Glomerular visceral epithelial cell (primary cell): ENCODE data around the gene LAMA2.
"Not testable (repeated sequence)": the region's sequence is repeated elsewhere in the genome, so short reads cannot be mapped to it uniquely, and the experiment has no call there.

ENCODE experiments used
- DNase-seq: peaks from one replicate; pipeline ENCODE4 v3.0.0-alpha.2; 2016; ENCODE audit errors: extremely low spot score

The LAMA2 gene

GRCh38 chr6:129073051-129073450, 190.1 kb downstream of the LAMA2 start:
- no peak for DNase-seq

DNA sequence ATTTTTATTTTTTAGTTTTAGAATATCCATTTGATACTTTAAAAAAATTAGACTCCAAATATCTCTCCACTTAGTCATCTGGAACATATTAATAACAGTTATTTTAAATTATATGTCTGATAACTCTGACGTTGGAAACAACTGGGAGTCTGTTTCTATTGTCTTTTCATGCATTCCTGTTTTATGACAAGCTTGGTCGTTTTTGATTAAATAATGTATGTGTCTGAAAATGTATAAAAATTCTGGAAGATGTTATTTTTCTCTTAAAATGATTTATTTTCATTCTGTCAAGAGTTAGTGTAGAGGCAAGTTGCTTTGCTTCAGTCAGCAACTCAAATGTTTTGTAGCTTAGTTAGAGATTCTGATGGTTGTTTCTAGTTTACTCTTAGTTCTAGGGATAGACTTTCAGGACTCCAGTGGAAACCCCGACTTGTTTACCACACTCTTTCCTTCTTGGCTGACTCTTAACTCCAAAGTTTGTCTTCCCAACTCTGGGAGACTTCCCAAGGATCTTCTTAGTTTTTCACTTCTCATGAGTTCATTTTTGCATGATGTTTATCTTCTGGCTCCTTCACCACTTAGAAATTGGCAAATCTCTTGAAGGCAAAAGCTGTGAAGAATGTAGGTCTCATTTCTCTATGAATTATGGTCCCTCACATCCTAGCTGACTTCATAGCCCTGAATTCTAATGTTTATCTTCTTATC, 190.9 kb downstream of the LAMA2 start:
- DNase-seq, result no peak

- DNase-seq, result no peak
These were observed 201.5 kb downstream of the LAMA2 start for GRCh38 chr6:129084406-129084805.

DNA sequence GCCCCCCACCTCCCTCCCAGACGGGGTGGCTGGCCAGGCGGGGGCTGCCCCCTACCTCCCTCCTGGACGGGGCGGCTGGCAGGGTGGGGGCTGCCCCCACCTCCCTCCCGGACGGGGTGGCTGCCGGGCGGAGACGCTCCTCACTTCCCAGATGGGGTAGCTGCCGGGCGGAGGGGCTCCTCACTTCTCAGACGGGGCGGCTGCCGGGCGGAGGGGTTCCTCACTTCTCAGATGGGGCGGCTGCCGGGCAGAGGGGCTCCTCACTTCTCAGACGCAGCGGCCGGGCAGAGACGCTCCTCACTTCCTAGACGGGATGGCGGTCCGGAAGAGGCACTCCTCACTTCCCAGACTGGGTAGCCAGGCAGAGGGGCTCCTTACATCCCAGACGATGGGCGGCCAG, 205.5 kb downstream of the LAMA2 start:
- not testable (repeated sequence) for DNase-seq

DNA sequence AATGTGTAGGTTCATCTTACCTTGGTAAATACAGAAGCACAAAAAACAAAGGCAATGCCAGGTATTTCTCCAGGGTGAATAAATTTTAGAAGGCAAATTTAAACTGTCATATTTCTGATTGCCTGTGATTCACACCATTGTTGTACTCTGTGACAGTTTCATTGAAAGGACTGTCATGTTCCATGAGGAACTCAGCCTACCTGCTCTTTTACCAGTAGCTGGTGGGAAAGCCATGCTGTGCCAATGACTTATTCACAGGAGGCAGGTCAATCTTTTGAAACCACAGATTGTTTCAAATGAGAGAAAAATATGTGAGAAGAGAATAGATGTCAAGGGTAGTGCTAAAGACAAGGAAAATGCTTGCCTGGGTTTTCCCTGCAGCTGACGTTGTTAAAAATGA, 206.4 kb downstream of the LAMA2 start:
- DNase-seq, result no peak

- no peak for DNase-seq
These were observed 211.2 kb downstream of the LAMA2 start for GRCh38 chr6:129094147-129094546.

DNA sequence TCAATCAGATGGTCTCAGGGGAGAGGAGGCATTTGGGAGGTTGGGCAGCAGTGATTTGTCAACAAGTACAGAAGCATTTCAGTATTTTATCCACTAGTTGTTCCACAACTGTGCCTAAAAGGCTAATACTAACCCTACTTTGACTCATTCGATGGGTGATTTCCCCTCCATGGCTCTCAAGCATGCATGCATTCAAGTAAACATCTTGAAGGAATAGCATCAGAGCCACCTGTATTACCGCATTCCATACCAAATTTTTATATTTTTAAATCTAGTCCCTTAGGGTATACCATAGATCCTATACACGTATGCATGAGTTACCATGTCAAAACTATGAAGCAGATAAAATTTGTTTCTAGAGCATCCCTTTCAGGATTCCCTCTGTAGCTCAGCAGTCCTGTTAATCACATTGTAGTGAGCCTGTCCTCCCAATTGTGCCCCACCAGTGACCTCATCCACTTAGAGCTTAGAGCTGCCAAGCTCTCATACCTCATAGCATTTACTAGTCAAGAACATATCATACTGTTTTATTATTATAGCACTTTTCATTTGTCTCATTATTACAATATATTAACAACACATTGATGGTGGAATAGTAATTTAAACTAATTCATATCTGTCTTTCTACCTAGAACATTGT, 213.8 kb downstream of the LAMA2 start:
- DNase-seq, result no peak

GRCh38 chr6:129098061-129098553, 215.2 kb downstream of the LAMA2 start:
- DNase-seq, result no peak

DNA sequence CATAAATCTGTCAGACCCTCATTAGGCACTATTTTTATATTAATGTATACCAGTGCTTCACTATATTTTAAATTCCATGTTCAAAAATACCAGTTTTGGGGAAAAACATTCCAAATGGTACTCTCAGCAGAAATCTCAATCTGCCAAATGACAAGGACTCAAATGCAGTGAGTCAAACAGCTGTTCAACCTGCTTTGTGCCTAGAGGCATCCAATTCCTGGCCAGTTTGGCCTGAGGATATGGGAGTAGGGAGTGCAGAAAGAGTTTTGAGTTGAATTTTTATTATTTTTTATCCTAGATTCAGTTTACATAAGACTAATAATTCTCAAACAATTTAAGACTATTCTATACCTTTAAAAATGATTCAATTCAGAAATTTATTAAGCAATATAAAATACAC, 216.8 kb downstream of the LAMA2 start:
- DNase-seq, result no peak

- no peak for DNase-seq
These were observed 217.2 kb downstream of the LAMA2 start for GRCh38 chr6:129100164-129100563.

DNA sequence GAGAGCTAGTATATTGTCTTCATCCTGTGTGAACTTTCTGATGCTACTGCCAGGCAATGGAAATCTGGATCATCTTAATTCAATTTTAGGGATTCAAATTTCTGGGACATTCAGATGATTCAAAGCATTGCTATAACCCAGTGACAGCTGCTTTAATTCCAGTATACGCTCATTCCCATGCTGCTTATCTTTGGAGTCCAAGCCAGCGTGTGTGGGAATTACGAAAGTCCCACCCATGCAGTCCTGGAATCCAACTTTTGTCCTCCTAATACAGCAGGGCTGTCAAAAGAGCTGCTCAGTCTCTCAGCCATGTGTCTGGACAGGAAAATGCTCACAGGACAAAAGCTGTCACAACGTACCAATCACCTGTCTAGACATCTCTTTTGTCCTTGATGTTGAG, 219.8 kb downstream of the LAMA2 start:
- DNase-seq, result no peak

GRCh38 chr6:129104131-129104530, 221.2 kb downstream of the LAMA2 start:
- no peak for DNase-seq

- DNase-seq, result no peak
These were observed 221.6 kb downstream of the LAMA2 start for GRCh38 chr6:129104560-129104959.

- no peak for DNase-seq
These were observed 222.1 kb downstream of the LAMA2 start for GRCh38 chr6:129105035-129105434.

GRCh38 chr6:129105793-129106192, 222.9 kb downstream of the LAMA2 start:
- DNase-seq, result no peak

- no peak for DNase-seq
These were observed 225.4 kb downstream of the LAMA2 start for GRCh38 chr6:129108337-129108736.

GRCh38 chr6:129110690-129111343, 227.9 kb downstream of the LAMA2 start:
- no peak for DNase-seq

- no peak for DNase-seq
These were observed 228.4 kb downstream of the LAMA2 start for GRCh38 chr6:129111346-129111745.

- no peak for DNase-seq
These were observed 228.9 kb downstream of the LAMA2 start for GRCh38 chr6:129111853-129112252.

DNA sequence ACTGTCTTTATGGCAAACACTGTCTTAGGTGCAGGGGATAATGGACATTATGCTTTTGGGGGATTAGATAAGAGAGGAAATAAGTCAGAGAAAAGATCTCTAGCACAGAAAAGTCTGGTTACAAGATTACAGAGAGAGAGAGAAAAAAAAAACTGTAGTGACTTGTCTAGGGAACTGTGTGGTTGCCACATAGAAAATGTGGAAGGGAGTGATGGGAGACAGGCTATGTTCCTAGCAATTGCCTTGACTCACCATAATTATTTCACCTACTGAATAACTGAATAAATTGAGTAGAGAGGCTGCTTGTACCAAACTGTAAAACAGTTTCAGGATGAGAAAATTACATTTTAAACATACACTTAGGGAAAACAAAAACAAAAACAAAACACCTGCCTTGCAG, 229.7 kb downstream of the LAMA2 start:
- DNase-seq, result no peak

GRCh38 chr6:129113637-129114036, 230.7 kb downstream of the LAMA2 start:
- no peak for DNase-seq

DNA sequence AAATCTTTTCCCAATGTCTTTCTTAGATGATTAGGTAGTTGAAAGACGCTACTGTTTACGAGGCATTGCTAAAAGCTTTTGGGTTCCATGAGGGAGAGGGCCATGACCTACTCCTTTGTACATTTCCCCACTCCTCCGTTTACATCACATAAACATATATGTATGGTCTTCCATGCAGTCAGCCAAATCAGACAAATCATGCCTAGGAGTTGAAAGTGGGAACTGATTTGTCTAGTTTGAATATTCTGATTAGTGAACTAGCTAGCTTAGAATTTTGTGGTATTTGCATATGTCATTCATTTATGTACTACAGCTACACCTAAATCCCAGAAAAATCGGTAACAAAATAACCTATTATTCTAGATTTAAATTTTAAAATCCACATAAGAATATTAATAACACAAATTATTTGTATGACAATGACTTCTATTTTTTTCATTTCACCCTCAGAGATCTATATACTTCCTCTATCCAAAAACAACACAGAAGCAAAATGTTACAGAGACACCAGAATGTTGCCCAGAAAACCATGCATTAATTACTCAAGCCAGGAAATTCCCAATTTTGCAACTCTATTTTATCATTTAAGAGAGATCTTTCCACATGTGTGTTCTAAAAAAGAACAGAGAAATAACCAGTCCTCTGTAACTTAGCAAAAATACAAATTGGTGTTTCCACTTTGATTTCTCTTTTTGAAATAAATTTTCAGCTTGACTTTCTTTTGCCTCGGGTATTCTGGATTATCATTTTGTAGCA, 231.9 kb downstream of the LAMA2 start:
- no peak for DNase-seq
